NCI-H1930 (cell line): Measurements from ENCODE around the gene MT3.

ENCODE experiments used
- DNase-seq, 2 experiments: peaks; one replicate each; lab custom pipeline; 2025; lab: John Stamatoyannopoulos, UW

MT3 gene

GRCh38 chr16:56589141-56590039 lies at the start of gene MT3:
Gene MT3, plus strand, starts transcription at chr16:56589528. Its CDS starts 63 bp downstream, at chr16:56589591.
- DNase-seq, result peak; percentile 26 to 29

DNA sequence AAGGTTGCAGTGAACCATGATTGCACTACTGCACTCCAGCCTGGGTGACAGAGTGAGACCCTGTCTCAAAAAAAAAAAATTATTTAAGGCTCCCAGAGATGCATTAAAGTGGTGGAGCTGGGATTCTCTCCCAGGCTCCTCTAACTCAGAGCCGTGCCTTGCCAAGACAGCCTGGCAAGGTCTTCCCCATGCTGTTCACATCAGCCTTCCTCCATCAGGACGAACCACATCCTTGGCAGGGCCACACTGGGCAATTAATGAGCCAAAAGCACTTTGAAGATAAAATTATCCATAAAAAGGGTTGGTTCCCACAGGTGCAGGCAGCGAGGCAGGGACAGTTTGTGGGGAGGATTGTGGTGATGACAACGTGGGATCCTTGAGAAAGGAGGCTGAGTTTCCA lies 49.7 kb upstream of the MT3 start:
- DNase-seq, result no peak

DNA sequence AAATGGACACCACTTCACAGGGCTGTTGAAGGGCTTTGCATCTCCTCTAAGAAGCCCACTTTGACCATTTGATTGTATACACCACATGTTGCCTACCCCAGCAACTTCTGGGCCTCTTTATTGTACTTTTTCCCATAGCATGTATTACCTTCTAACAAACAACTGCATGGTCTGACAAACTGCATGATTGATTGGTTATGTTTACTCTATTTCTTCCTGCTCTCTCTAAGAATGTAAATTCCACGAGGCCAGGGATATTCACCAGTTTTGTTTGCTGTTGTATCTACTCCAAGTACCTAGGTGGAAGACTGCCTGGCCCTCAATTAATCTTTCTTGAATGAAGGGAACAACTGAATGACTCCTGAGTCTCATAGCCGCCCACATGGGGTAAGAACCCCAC lies 47.3 kb upstream of the MT3 start:
- no peak for DNase-seq

GRCh38 chr16:56547120-56547948 lies 42.0 kb upstream of the MT3 start:
- no peak for DNase-seq

GRCh38 chr16:56547949-56548567 lies 41.3 kb upstream of the MT3 start:
- DNase-seq, result no peak

DNA sequence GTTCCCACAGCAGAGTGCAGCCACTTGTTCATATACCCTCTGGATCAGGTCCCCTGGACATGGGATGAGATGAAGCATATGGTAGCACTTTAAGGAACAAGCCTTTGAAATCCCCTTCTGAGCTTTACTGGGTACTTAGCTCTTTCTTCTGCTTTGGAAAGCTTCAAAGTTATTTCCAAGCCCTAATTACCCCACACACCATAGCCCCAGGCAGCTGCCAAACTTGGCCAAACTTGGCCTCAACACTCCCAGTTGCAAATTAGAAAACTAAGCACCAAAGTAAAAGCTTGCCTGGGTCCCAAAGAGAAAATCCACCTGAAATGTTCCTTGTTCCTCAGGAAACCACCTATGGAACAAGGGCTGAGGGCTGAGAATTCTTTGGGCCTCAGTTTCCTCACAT lies 40.2 kb upstream of the MT3 start:
- no peak for DNase-seq

GRCh38 chr16:56549744-56550385 lies 39.5 kb upstream of the MT3 start:
- DNase-seq, result no peak

GRCh38 chr16:56551796-56552738 lies 37.3 kb upstream of the MT3 start:
- DNase-seq, result no peak

GRCh38 chr16:56554441-56554840 lies 34.9 kb upstream of the MT3 start:
- no peak for DNase-seq

- DNase-seq, result no peak
These were observed 31.1 kb upstream of the MT3 start for GRCh38 chr16:56558024-56558747.

- DNase-seq, result no peak
These were observed 30.2 kb upstream of the MT3 start for GRCh38 chr16:56559109-56559508.

- DNase-seq, result no peak
These were observed 28.9 kb upstream of the MT3 start for GRCh38 chr16:56560447-56560846.

GRCh38 chr16:56561126-56561525 lies 28.2 kb upstream of the MT3 start:
- no peak for DNase-seq

GRCh38 chr16:56564793-56565477 lies 24.4 kb upstream of the MT3 start, which contains the start of gene MT4:
Gene MT4, plus strand, starts transcription at chr16:56565073. Its CDS starts 56 bp downstream, at chr16:56565129.
- no peak for DNase-seq

- no peak for DNase-seq
These were observed 19.4 kb upstream of the MT3 start for GRCh38 chr16:56569971-56570370.

GRCh38 chr16:56571525-56571924 lies 17.8 kb upstream of the MT3 start:
- no peak for DNase-seq

GRCh38 chr16:56574625-56575024 lies 14.7 kb upstream of the MT3 start:
- DNase-seq, result no peak

DNA sequence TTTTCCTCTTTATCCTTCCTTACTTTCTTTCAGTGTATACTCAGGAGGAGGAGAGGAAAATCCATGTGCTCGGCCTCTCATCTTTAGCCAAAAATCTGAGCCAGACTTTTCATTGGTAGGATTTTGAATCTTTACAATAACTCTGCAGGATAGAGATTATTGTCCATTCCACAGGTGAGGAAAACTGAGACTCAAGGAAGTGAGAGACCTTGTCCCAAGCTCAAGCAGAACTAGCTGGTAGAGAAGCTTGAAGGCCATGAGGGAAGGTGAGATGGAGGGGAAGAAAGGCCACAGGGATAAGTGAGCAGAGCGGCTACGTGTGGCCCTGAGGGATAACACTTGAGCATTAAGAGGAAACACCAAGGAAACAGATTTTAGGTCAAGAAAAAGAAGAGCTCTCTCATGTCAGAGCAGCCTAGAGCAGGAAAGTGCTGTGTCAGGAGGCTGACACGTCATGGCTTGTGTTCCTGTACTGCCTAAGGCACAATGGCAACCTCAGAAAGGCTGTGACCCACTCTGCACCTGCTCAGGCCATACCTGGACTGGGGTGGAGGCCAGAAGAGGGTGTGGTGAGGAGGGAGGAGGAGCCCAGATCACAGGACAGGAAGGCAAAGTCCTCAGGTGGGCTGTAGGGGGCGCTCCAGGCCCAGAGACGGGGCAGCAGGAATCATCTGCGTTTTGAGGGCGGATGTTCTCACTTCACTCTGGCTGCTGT lies 12.6 kb upstream of the MT3 start:
- peak; percentile 5 to 10 for DNase-seq

DNA sequence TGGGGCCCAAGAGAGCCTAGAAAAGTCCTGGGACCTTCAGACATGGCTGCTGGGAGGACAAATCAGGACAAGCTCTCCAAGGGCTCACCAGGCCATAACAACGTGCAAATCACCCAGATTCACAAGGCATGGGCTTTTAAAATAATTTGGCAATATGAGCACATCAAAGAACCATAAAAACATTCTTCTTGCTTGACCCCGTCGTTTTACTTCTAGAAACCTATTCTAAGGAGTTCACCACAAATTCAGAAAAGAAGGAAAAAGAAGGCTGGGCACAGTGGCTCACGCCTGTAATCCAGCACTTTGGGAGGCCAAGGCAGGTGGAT lies 12.1 kb upstream of the MT3 start:
- no peak for DNase-seq
